OCI-LY1 (cell line): ENCODE results near the gene CPT2.

Experiments used
- EZH2 ChIP-seq: fragments of 200-600 bp; sonication (generic), shearing (Covaris generic); IDR thresholded peaks from 2 replicates; pipeline ENCODE4 v1.8.0; 2017; ENCODE audit warnings: borderline replicate concordance, mixed run types, mild to moderate bottlenecking, antibody characterized with exemption, low read length, moderate library complexity, mixed read lengths
- TF ChIP-seq, protein P1 (sequence below): fragments of 200-600 bp; sonication (generic), shearing (Covaris generic); IDR thresholded peaks from 2 replicates; pipeline ENCODE4 v1.5.1; 2017; ENCODE audit warnings: mild to moderate bottlenecking, antibody characterized with exemption, low read length, moderate library complexity, mixed read lengths

DNA sequence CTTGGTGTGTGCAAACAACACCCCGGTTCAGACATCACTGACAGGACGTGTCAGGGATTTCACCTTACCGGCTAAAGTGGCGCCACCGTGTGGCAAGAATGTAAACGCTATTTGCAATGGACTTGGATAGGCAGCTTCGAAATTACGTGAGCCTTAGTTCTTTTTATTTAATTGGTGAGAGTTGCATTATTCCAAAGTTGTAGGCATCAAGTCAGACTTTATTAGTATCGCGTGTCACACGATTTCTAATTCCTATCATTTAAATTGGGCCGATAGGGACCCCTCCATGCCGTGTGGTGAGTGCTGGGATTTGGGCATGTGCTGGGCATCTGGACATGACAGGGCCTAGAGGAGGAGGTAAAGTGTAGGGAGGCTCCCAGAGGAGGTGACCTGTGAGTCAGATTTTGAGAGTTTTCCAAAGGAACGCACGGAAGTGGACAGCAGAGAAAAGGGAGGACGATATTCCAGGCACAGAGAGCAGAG is 14.5 kb upstream of the CPT2 start:
- TF ChIP-seq, protein P1, sequence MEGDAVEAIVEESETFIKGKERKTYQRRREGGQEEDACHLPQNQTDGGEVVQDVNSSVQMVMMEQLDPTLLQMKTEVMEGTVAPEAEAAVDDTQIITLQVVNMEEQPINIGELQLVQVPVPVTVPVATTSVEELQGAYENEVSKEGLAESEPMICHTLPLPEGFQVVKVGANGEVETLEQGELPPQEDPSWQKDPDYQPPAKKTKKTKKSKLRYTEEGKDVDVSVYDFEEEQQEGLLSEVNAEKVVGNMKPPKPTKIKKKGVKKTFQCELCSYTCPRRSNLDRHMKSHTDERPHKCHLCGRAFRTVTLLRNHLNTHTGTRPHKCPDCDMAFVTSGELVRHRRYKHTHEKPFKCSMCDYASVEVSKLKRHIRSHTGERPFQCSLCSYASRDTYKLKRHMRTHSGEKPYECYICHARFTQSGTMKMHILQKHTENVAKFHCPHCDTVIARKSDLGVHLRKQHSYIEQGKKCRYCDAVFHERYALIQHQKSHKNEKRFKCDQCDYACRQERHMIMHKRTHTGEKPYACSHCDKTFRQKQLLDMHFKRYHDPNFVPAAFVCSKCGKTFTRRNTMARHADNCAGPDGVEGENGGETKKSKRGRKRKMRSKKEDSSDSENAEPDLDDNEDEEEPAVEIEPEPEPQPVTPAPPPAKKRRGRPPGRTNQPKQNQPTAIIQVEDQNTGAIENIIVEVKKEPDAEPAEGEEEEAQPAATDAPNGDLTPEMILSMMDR, result peak; percentile 85
- TF ChIP-seq EZH2, result no peak
